WERI-Rb-1 (cell line): ENCODE data around the gene AGAP1.

Experiments
- DNase-seq: peaks from one replicate; pipeline ENCODE4 v3.0.0-alpha.2; 2020
- H3K27ac ChIP-seq: fragments of 250-450 bp; sonication (Bioruptor Pico); 2 replicates; pipeline ENCODE4 v1.5.1; 2020; ENCODE audit warnings: mild to moderate bottlenecking, moderate library complexity
- H3K27me3 ChIP-seq: fragments of 250-450 bp; sonication (Bioruptor Pico); 2 replicates; pipeline ENCODE4 v1.5.1; 2021; ENCODE audit warnings: mild to moderate bottlenecking, low read depth, moderate library complexity; ENCODE audit not compliant: insufficient read depth, severe bottlenecking
- H3K36me3 ChIP-seq: fragments of 250-450 bp; sonication (Bioruptor Pico); 2 replicates; pipeline ENCODE4 v1.5.1; 2020; ENCODE audit warnings: mild to moderate bottlenecking, moderate library complexity
- H3K4me3 ChIP-seq: 2 replicates; pipeline ENCODE4 v1.5.1; 2011; ENCODE audit warnings: low read depth, mild to moderate bottlenecking, control low read depth, low read length
- H3K9me3 ChIP-seq: fragments of 250-450 bp; sonication (Bioruptor Pico); 2 replicates; pipeline ENCODE4 v1.5.1; 2021; ENCODE audit warnings: mild to moderate bottlenecking, moderate library complexity; ENCODE audit not compliant: severe bottlenecking
- TF ChIP-seq, protein P1 (sequence below): IDR thresholded peaks from 2 replicates; pipeline ENCODE4 v1.5.1; 2011; ENCODE audit warnings: low read depth, mild to moderate bottlenecking, control low read depth, inconsistent platforms, low read length

The AGAP1 gene

DNA sequence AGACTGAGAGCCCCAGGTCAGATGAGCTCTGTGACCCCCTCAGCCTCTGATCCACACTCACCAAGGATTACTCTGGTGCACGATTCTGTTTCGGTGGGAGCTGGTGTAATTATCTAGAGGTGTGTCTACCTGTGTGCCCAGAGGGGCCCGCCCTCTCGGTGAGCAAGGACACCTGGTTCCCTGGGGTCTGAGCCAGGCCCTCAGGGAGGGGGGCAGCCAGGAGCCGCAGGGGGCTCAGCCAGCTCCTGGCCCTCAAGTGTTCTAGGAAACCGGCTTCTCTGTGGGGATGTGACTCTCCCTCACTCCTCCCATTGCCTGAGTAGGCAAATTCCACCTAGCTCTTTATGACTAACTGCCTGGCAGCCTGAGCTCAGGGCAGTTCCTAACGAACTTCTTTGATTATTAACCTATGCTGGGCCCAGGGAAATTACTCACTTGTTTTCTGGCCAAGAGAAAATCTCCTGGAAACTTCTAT lies 17.4 kb downstream of the AGAP1 start:
- Histone ChIP-seq H3K27me3 (no peaks in the 10 kb centered on the region), H3K27ac (no peak overlapping the region), H3K4me3 (no peak overlapping the region), H3K36me3 (no peaks in the 10 kb centered on the region), H3K9me3 (no peaks in the 10 kb centered on the region)
- DNase-seq: no peak
- TF ChIP-seq, protein P1, sequence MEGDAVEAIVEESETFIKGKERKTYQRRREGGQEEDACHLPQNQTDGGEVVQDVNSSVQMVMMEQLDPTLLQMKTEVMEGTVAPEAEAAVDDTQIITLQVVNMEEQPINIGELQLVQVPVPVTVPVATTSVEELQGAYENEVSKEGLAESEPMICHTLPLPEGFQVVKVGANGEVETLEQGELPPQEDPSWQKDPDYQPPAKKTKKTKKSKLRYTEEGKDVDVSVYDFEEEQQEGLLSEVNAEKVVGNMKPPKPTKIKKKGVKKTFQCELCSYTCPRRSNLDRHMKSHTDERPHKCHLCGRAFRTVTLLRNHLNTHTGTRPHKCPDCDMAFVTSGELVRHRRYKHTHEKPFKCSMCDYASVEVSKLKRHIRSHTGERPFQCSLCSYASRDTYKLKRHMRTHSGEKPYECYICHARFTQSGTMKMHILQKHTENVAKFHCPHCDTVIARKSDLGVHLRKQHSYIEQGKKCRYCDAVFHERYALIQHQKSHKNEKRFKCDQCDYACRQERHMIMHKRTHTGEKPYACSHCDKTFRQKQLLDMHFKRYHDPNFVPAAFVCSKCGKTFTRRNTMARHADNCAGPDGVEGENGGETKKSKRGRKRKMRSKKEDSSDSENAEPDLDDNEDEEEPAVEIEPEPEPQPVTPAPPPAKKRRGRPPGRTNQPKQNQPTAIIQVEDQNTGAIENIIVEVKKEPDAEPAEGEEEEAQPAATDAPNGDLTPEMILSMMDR: no peak

- Histone ChIP-seq H3K9me3 (no peaks in the 10 kb centered on the region), H3K36me3 (no peaks in the 10 kb centered on the region), H3K27ac (no peak overlapping the region), H3K4me3 (no peak overlapping the region), H3K27me3 (no peaks in the 10 kb centered on the region)
- TF ChIP-seq, protein P1: no peak
- no peak for DNase-seq
These were observed 18.2 kb downstream of the AGAP1 start for GRCh38 chr2:235511751-235512698.

DNA sequence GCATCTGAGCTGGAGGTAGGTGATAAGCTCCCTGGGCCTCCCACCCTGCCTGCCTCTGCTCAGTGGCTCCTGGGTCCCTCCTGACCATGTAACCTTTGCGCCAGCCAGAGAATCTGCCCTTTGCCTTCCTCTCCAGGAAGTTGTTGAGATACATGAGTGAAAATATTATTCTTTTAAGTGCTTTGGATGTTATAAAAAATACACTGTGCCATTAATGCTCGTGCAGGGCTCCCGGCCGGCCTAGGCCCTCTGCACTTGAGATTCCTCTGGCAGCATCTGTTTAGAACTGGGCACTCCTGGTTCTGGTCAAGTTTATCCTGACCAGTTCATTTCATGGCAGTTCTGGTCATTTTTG lies 18.8 kb downstream of the AGAP1 start:
- Histone ChIP-seq H3K36me3 (no peaks in the 10 kb centered on the region), H3K27me3 (no peaks in the 10 kb centered on the region), H3K4me3 (no peak overlapping the region), H3K9me3 (no peaks in the 10 kb centered on the region), H3K27ac (no peak overlapping the region)
- no peak for DNase-seq
- TF ChIP-seq, protein P1: no peak

DNA sequence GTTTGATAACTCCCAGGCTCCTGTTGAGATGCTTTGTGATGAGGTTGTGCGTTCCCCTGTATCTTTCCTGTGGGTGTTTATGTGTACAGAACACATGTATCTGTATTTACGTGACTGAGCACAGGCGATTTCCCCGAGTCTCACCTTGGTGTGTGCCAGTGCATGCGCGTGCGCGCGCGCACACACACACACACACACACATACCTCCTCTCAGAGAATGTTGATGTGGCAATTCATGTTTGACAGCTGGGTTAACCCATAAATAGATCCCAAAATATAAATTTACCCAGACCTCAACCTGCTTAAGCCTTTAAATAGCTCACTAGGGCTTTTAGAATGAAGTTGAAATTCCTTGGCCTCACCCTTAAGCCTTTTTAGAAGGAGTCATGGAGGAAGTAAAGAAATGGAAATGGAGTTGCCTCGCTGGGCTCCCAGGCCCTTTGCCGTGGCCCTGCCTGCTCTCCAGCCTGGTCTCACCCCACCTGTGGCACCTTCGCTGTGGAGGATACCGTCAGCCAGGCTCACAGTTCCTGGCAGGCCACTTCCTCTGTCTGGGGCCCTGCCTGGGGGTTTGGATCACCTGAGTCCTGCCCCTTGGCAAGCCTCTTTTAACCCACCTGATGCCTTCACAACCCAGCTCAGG lies 20.3 kb downstream of the AGAP1 start:
- TF ChIP-seq, protein P1: no peak
- no peaks in the 10 kb centered on the region for H3K9me3 ChIP-seq
- no peak for DNase-seq
- H3K36me3 ChIP-seq: no peaks in the 10 kb centered on the region
- H3K27ac ChIP-seq: no peak overlapping the region
- no peak overlapping the region for H3K4me3 ChIP-seq
- no peaks in the 10 kb centered on the region for H3K27me3 ChIP-seq

DNA sequence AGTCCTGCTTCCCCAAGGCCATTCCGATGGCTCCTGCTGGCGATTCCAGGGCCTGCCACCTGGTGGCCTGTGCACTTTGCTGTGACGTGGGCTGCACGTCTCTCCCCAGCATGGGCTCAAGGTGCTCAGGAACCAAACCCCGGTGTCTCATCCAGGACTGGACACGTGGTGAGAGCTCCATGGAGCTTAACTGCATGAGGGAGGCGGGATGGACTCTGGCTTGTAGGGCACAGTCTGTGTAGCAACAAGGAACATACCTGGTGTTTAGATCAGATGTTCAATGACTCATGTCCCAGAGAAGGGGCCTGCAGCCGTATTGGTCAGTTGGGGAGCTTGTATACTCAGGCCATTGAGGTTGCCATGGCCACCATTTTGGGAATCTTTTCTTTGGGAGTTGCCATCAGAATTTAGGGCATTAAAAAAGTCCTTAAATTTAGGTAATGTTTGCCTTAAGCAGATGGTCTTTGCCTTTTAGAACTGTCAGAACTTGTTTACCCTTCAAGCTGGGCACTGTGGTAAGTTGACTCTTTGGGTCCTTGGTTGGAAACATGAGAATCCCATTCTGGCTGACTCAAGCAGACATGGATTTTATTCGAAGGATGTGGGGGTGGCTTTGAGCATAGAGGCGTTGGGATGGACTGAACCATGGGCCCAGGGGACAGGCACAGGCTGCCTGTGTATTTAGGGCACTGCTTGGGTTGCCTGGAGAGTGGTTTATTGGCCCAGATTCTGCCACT lies 21.0 kb downstream of the AGAP1 start:
- peak; percentile 38 for DNase-seq
- no peak overlapping the region for H3K4me3 ChIP-seq
- TF ChIP-seq, protein P1: peak; percentile 73
- H3K27me3 ChIP-seq: no peaks in the 10 kb centered on the region
- no peak overlapping the region for H3K27ac ChIP-seq
- H3K9me3 ChIP-seq: no peaks in the 10 kb centered on the region
- no peaks in the 10 kb centered on the region for H3K36me3 ChIP-seq
